Ectodermal cell (in vitro differentiated cells): ENCODE measurements around the gene RAG2.

Experiments used
- H3K27ac ChIP-seq: 2 replicates; pipeline ENCODE4 v1.7.0; 2013; ENCODE audit warnings: mild to moderate bottlenecking, low read depth, low read length; ENCODE audit not compliant: insufficient read depth, poor library complexity, severe bottlenecking
- H3K27me3 ChIP-seq: 2 replicates; pipeline ENCODE4 v1.7.0; 2013; ENCODE audit warnings: mild to moderate bottlenecking, low read length; ENCODE audit not compliant: insufficient read depth, control insufficient read depth, poor library complexity, severe bottlenecking
- H3K36me3 ChIP-seq: one replicate; pipeline ENCODE4 v1.7.0; 2013; ENCODE audit warnings: low read length; ENCODE audit not compliant: control insufficient read depth, insufficient read depth
- H3K4me1 ChIP-seq: one replicate; pipeline ENCODE4 v1.7.0; 2013; ENCODE audit warnings: low read length; ENCODE audit not compliant: control insufficient read depth, insufficient read depth
- H3K4me3 ChIP-seq: 2 replicates; pipeline ENCODE4 v1.7.0; 2013; ENCODE audit warnings: low read depth, low read length, control low read depth; ENCODE audit not compliant: insufficient read depth
- H3K9me3 ChIP-seq: 2 replicates; pipeline ENCODE4 v1.7.0; 2013; ENCODE audit warnings: mild to moderate bottlenecking, low read length, moderate library complexity; ENCODE audit not compliant: control insufficient read depth
- WGBS, 2 experiments: methylation state at CpG; one replicate each; pipeline ENCODE4 v1.1.7; 2013; ENCODE audit warnings: missing lambda C conversion rate in 2 of 2; 5-methylcytosine and 5-hydroxymethylcytosine counted together

RAG2 gene

GRCh38 chr11:36620246-36620645, 22.2 kb upstream of the RAG2 start:
- H3K4me3 ChIP-seq: no peak overlapping the region
- H3K27ac ChIP-seq: no peak overlapping the region
- no peaks in the 10 kb centered on the region for H3K27me3 ChIP-seq
- H3K36me3 ChIP-seq: no peaks in the 10 kb centered on the region
- H3K4me1 ChIP-seq: no peaks in the 10 kb centered on the region
- H3K9me3 ChIP-seq: no peaks in the 10 kb centered on the region

- 91 to 93% methylated on average over 4 to 5 of the region's 5 CpGs for WGBS, 2 experiments
- Histone ChIP-seq H3K9me3 (no peaks in the 10 kb centered on the region), H3K36me3 (no peaks in the 10 kb centered on the region), H3K4me3 (no peak overlapping the region), H3K27me3 (no peaks in the 10 kb centered on the region), H3K27ac (no peak overlapping the region), H3K4me1 (no peaks in the 10 kb centered on the region)
These were observed 21.5 kb upstream of the RAG2 start for GRCh38 chr11:36619502-36619901.

- no peaks in the 10 kb centered on the region for H3K9me3 ChIP-seq
- 89 to 91% methylated on average over 3 of the region's 3 CpGs for WGBS, 2 experiments
These were observed 20.5 kb upstream of the RAG2 start for GRCh38 chr11:36618363-36619047.

GRCh38 chr11:36617543-36618362, 19.7 kb upstream of the RAG2 start:
- H3K27me3 ChIP-seq: no peaks in the 10 kb centered on the region
- no peak overlapping the region for H3K4me3 ChIP-seq
- no peak overlapping the region for H3K27ac ChIP-seq
- no peaks in the 10 kb centered on the region for H3K9me3 ChIP-seq
- H3K4me1 ChIP-seq: no peaks in the 10 kb centered on the region
- no peaks in the 10 kb centered on the region for H3K36me3 ChIP-seq
- WGBS, 2 experiments: 84 to 94% methylated on average over 2 to 5 of the region's 6 CpGs

More at GRCh38 chr11:36618363-36619047, 20.5 kb upstream of the RAG2 start:
- Histone ChIP-seq H3K4me1 (no peaks in the 10 kb centered on the region), H3K36me3 (no peaks in the 10 kb centered on the region), H3K27me3 (no peaks in the 10 kb centered on the region), H3K27ac (no peak overlapping the region), H3K4me3 (no peak overlapping the region)

- Histone ChIP-seq H3K4me3 (no peak overlapping the region), H3K36me3 (no peaks in the 10 kb centered on the region)
- 92 to 96% methylated on average over 3 of the region's 3 CpGs for WGBS, 2 experiments
These were observed 17.8 kb upstream of the RAG2 start for GRCh38 chr11:36615826-36616225.

GRCh38 chr11:36609383-36609782, 11.3 kb upstream of the RAG2 start:
- no peaks in the 10 kb centered on the region for H3K36me3 ChIP-seq
- no peaks in the 10 kb centered on the region for H3K9me3 ChIP-seq
- H3K4me3 ChIP-seq: no peak overlapping the region
- no peaks in the 10 kb centered on the region for H3K4me1 ChIP-seq
- no peak overlapping the region for H3K27ac ChIP-seq
- H3K27me3 ChIP-seq: no peaks in the 10 kb centered on the region
- 96 to 100% methylated on average over 1 to 2 of the region's 2 CpGs for WGBS, 2 experiments

More at GRCh38 chr11:36615826-36616225, 17.8 kb upstream of the RAG2 start:
- Histone ChIP-seq H3K27me3 (no peaks in the 10 kb centered on the region), H3K4me1 (no peaks in the 10 kb centered on the region), H3K27ac (no peak overlapping the region), H3K9me3 (no peaks in the 10 kb centered on the region)

- H3K27me3 ChIP-seq: no peaks in the 10 kb centered on the region
- WGBS, 2 experiments: 83 to 91% methylated on average over 1 of the region's 1 CpG
- H3K27ac ChIP-seq: no peak overlapping the region
- H3K36me3 ChIP-seq: no peaks in the 10 kb centered on the region
- H3K4me1 ChIP-seq: no peaks in the 10 kb centered on the region
- no peak overlapping the region for H3K4me3 ChIP-seq
- no peaks in the 10 kb centered on the region for H3K9me3 ChIP-seq
These were observed 10.6 kb upstream of the RAG2 start for GRCh38 chr11:36608491-36609199.

- Histone ChIP-seq H3K4me1 (no peaks in the 10 kb centered on the region), H3K27me3 (no peaks in the 10 kb centered on the region), H3K36me3 (no peaks in the 10 kb centered on the region), H3K27ac (no peak overlapping the region), H3K4me3 (no peak overlapping the region), H3K9me3 (no peaks in the 10 kb centered on the region)
- 91 to 94% methylated on average over 5 of the region's 6 CpGs for WGBS, 2 experiments
These were observed 7.5 kb upstream of the RAG2 start for GRCh38 chr11:36605221-36606216.

- no peaks in the 10 kb centered on the region for H3K36me3 ChIP-seq
- H3K4me3 ChIP-seq: no peak overlapping the region
- no peaks in the 10 kb centered on the region for H3K4me1 ChIP-seq
- H3K27ac ChIP-seq: no peak overlapping the region
- H3K27me3 ChIP-seq: no peaks in the 10 kb centered on the region
- H3K9me3 ChIP-seq: no peaks in the 10 kb centered on the region
These were observed 4.1 kb upstream of the RAG2 start for GRCh38 chr11:36602135-36602534.
